ENCODE results near the gene CDH23. TPM values are rescaled to one million over a fixed set of nuclear protein-coding genes. Genes with fewer than 3 reads are reported as not detected.

CDH23 gene
- total RNA-seq, 1 experiment from 2014 or later = 0.29 TPM

GRCh38 chr10:71747039-71747531, 350.4 kb downstream of the CDH23 start:
- in situ Hi-C loops (cut with HindIII; ENCODE audit: low pct_unique_long_range_greater_than_20kb, low sequenced_read_pairs) = no loop called here
- DNase-seq (ENCODE audit: low read depth, low spot score) = no peak

DNA sequence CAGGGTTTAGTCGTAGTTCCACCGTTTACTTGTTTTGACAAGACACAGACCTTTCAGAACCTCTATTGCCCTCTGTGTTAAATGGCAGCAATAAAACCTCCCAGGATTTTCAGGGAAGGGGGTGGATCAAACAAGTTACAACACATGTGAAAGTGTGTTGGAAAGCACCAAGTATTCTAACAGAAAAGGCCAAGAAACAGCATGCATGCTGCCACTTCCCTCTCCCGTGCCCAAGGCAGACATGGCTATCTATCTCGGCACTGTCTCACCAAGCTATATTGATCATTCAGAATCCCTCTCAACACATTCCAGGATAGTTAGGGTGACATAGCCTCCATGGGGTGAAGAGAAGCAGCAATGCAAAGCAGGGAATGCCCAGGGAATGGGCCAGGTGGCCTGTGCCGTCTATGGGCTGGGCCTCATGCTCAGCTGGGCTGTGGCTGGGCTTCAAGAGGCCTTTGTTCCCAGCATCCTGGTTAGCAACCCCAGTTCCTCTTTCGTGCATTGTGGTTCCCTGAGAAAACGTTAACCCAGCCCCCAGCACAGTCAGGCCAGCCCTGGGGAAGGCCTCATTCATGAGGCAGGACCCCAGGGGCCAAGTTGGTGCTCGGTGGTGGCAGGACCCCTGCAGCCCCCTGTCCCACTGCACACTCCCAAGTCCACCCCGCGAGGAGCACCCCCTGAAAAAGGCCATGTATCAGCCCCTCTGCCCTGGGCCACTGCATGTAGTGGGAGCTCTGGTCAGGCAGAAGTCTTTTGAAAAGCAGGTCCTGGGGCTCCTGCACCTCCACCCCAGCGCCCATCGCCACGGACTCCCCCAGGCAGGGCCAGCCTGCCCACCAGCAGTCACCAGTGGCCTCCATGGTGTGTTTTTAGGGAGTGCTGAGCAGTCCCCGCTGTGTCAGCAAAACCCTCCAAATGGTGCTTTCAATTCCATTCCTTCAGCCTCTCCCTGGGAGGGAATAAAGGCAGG, 351.1 kb downstream of the CDH23 start:
- in situ Hi-C loops (cut with HindIII; ENCODE audit: low pct_unique_long_range_greater_than_20kb, low sequenced_read_pairs) = no loop called here
- no peak for DNase-seq (ENCODE audit: low read depth, low spot score)

GRCh38 chr10:71748671-71749191, 352.0 kb downstream of the CDH23 start:
- no peak for DNase-seq (ENCODE audit: low read depth, low spot score)
- in situ Hi-C loops (cut with HindIII; ENCODE audit: low pct_unique_long_range_greater_than_20kb, low sequenced_read_pairs) = no loop called here

DNA sequence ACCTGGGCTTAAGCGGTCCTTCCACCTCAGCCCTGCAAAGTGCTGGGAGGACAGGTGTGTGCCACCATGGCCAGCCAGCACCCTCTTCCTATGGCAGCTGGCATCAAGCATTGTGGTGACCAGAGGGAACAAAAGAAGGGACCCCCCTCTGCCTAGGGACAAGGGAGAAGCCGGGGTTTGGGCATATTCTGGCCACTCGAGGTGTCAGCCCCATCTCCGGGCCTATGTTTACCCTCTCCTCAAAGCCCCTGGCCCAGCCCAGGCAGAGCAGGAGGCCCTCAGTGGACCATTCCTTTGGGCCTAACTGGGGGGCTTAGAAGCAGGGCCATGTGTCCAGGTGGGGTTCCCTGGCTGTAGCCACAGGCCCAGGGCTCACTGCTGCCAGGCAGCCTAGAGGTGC, 352.7 kb downstream of the CDH23 start:
- in situ Hi-C loops (cut with HindIII; ENCODE audit: low pct_unique_long_range_greater_than_20kb, low sequenced_read_pairs) = no loop called here
- no peak for DNase-seq (ENCODE audit: low read depth, low spot score)

GRCh38 chr10:71750124-71750841, 353.6 kb downstream of the CDH23 start:
- in situ Hi-C loops (cut with HindIII; ENCODE audit: low pct_unique_long_range_greater_than_20kb, low sequenced_read_pairs) = no loop called here
- no peak for DNase-seq (ENCODE audit: low read depth, low spot score)

DNA sequence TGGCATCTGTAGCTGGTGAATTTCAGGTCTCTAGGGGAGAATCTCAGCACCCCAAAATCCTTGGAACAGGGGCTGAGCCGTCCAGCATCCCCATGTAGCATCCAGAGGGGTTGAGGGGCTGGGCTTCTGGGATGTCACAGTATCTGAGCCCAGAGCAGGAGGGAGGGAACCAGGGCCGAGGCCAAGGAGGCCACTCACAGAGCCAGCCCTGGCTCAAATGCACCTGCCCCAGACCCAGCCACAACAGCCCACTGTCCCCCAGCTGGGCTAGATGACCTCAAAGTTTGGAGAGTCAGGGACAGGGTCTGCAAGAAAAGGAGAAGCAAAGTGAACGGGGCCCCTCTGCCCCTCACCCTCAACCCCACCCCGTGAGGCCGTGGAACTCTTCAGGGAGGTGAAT, 354.3 kb downstream of the CDH23 start:
- in situ Hi-C loops (cut with HindIII; ENCODE audit: low pct_unique_long_range_greater_than_20kb, low sequenced_read_pairs) = no loop called here
- DNase-seq (ENCODE audit: low read depth, low spot score) = no peak

DNA sequence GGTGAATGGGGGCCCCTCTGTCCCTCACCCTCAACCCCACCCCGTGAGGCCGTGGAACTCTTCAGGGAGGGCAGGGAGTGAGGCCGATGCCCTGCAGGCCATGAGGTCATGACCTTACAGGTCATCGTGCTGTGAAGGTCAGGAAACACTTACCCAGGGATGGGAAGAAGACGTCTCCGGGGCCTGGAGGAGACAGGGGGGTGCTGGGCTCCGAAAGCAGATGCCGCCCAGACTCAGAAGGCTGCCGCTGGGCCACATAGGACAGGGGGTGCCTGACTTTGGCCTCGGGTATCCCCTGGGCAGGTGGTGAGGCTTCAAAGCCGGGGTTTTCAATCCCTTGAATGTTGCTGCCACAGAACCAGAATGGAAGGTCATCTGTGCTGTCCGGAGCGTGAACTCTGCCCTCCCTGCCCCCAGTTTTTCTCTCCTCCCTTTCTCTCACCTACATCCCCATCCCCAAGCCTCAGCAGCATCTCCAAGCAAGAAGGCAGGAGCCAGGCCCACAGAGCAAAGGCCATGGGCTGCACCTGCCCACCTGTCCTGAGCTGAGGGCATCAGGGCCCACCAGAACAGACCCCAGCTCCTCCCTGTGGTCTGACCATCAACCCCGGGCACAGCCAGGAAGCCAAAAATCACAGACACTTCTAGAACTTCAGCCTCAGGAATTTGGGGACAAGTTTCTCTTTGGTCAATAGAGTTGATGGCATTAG, 354.9 kb downstream of the CDH23 start:
- no peak for DNase-seq (ENCODE audit: low read depth, low spot score)
- in situ Hi-C loops (cut with HindIII; ENCODE audit: low pct_unique_long_range_greater_than_20kb, low sequenced_read_pairs) = no loop called here

DNA sequence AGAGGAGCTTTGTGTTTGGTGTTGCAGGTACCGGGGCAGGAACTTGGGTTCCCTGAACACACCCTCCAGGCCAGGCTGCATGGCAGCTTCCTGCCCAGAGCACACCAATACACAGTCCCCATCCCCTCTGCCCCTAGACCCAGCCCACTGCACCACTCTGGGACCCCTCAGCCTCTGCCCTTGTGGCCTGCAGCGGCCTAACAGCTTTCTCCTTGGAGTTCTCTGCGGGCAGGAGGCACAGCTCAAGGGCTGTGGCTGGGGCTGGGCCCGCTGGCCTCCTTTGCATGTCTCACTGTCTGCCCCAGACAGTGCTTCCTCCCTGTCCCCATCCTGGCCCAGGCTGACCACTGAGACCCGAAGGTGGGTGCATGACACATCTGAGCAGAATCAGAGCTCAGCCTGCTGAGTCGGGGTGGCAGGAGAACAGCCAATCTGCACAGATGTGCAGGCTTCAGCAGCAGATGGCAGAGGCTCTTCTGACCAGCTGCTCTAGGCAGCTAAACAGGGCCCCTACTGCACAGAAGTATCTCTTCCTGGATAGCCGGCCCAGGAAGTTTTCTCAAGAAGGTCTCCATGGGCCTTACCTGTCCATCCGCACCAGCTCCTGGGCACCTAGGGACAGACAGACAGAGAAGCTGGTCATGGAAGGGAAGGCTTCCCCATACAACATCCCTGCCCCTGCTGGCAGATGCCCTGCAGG, 355.8 kb downstream of the CDH23 start:
- in situ Hi-C loops (cut with HindIII; ENCODE audit: low pct_unique_long_range_greater_than_20kb, low sequenced_read_pairs) = no loop called here
- no peak for DNase-seq (ENCODE audit: low read depth, low spot score)

GRCh38 chr10:71753091-71753959, 356.6 kb downstream of the CDH23 start:
- no peak for DNase-seq (ENCODE audit: low read depth, low spot score)
- in situ Hi-C loops (cut with HindIII; ENCODE audit: low pct_unique_long_range_greater_than_20kb, low sequenced_read_pairs) = no loop called here

DNA sequence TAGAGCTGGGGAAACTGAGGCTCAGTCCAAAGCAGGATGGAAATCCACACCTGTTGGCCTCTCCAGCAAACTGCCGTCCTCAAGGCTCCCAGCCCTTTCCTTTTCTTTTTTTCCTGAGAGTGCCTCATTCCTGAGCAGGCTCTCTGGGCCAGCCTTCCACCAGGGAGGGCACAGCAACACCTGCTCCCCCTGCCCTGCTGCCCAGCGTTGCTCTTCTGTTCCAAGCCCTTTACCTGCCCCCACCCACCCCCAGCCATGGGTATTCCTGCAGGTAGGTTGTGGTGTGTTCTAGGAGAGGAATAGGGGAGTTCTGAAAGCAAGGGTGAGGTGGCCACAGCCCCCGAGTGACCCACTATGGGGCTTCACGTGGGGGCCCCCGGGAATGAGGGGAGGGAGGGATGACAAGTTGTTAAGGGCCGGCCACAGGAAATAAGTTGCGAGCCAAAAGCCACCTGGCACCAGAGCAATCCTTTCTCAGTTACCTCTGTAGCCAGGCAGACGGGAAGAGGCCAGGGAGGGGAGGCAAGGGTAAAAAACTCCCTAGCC, 357.3 kb downstream of the CDH23 start:
- DNase-seq (ENCODE audit: low read depth, low spot score) = no peak
- in situ Hi-C loops (cut with HindIII; ENCODE audit: low pct_unique_long_range_greater_than_20kb, low sequenced_read_pairs) = no loop called here

- no peak for DNase-seq (ENCODE audit: low read depth, low spot score)
- in situ Hi-C loops (cut with HindIII; ENCODE audit: low pct_unique_long_range_greater_than_20kb, low sequenced_read_pairs) = no loop called here
Measured at GRCh38 chr10:71754562-71754961, 357.8 kb downstream of the CDH23 start.

- in situ Hi-C loops (cut with HindIII; ENCODE audit: low pct_unique_long_range_greater_than_20kb, low sequenced_read_pairs) = no loop called here
- DNase-seq (ENCODE audit: low read depth, low spot score) = no peak
Measured at GRCh38 chr10:71755179-71755879, 358.6 kb downstream of the CDH23 start.

GRCh38 chr10:71756311-71757191, 359.8 kb downstream of the CDH23 start:
- in situ Hi-C loops (cut with HindIII; ENCODE audit: low pct_unique_long_range_greater_than_20kb, low sequenced_read_pairs) = no loop called here
- DNase-seq (ENCODE audit: low read depth, low spot score) = no peak

GRCh38 chr10:71757399-71757922, 360.7 kb downstream of the CDH23 start:
- no peak for DNase-seq (ENCODE audit: low read depth, low spot score)
- in situ Hi-C loops (cut with HindIII; ENCODE audit: low pct_unique_long_range_greater_than_20kb, low sequenced_read_pairs) = no loop called here

DNA sequence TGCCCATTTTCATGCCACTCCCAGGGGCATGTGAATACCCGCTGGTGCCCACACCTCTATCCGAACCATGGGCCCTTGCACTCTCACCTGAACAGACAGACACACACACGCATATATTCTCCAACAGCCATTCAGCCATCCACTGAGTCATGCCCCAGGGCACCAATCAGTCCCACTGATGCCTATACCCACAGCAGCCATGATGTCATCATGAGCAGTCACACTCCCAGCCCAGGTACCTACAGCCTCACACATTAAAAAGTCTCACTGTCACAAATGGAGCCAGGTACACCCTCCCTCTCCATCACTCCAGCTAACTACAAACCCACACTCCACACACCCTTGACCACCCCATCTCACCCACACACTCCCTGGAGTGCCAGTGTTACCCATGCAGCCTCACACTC, 364.4 kb downstream of the CDH23 start:
- in situ Hi-C loops (cut with HindIII; ENCODE audit: low pct_unique_long_range_greater_than_20kb, low sequenced_read_pairs) = no loop called here
- DNase-seq (ENCODE audit: low read depth, low spot score) = no peak
